Keratinocyte (primary cell): ENCODE results near the gene PAX8. TPM values are rescaled to one million over a fixed set of nuclear protein-coding genes. Genes with fewer than 3 reads are reported as not detected.
A peak's percentile ranks its signal among the peaks of the same experiment; 100 is the strongest.
"Not testable (repeated sequence)": the region's sequence is repeated elsewhere in the genome, so short reads cannot be mapped to it uniquely, and the experiment has no call there.

Experiments
- DNase-seq: peaks from one replicate; pipeline ENCODE4 v3.0.0-alpha.2; 2011; ENCODE audit warnings: low read depth, missing footprints, low spot score
- FAIRE-seq: peaks from 2 replicates; lab custom pipeline; 2011; peaks lifted over from hg19 to GRCh38; lab: Jason Lieb, UNC
- H2AFZ ChIP-seq: 2 replicates; pipeline ENCODE4 v1.6.0; 2012; ENCODE audit warnings: low read length, control low read depth, inconsistent platforms; ENCODE audit not compliant: control insufficient read depth
- H3K27ac ChIP-seq: 2 replicates; pipeline ENCODE4 v1.5.1; 2011; ENCODE audit warnings: low read length; ENCODE audit not compliant: control insufficient read depth, insufficient read depth
- H3K27me3 ChIP-seq: 3 replicates; pipeline ENCODE4 v1.6.0; 2011; ENCODE audit warnings: low read length; ENCODE audit not compliant: control insufficient read depth, insufficient read depth; ENCODE audit errors: extremely low read depth
- H3K36me3 ChIP-seq, 2 experiments: 2 replicates in 1 of 2; 3 replicates in 1 of 2; pipeline ENCODE4 v1.5.1; 2011; ENCODE audit warnings: low read length in 2 of 2, mild to moderate bottlenecking in 1 of 2; ENCODE audit not compliant: control insufficient read depth in 2 of 2, insufficient read depth in 2 of 2; ENCODE audit errors: extremely low read depth in 1 of 2
- H3K4me1 ChIP-seq: 3 replicates; pipeline ENCODE4 v1.5.1; 2011; ENCODE audit warnings: low read length; ENCODE audit not compliant: control insufficient read depth, insufficient read depth; ENCODE audit errors: extremely low read depth
- H3K4me2 ChIP-seq: 3 replicates; pipeline ENCODE4 v1.6.0; 2011; ENCODE audit warnings: low read depth, low read length; ENCODE audit not compliant: control insufficient read depth, insufficient read depth; ENCODE audit errors: extremely low read depth
- H3K4me3 ChIP-seq, 3 experiments: fragments of 200-600 bp in 1 of 3; sonication (generic) in 1 of 3; 2 replicates in 2 of 3; 3 replicates in 1 of 3; pipeline ENCODE4 v1.5.1; 2011 to 2016; ENCODE audit warnings: low read length in 3 of 3, mild to moderate bottlenecking in 3 of 3, control low read depth in 2 of 3, inconsistent platforms in 1 of 3, low read depth in 1 of 3, mixed read lengths in 1 of 3, mixed run types in 1 of 3, moderate library complexity in 1 of 3; ENCODE audit not compliant: control insufficient read depth in 2 of 3, insufficient read depth in 2 of 3; ENCODE audit errors: extremely low read depth in 1 of 3
- H3K79me2 ChIP-seq: 2 replicates; pipeline ENCODE4 v1.6.0; 2012; ENCODE audit warnings: low read length; ENCODE audit not compliant: control insufficient read depth, insufficient read depth
- H3K9ac ChIP-seq: 3 replicates; pipeline ENCODE4 v1.6.0; 2011; ENCODE audit warnings: low read length; ENCODE audit not compliant: control insufficient read depth, insufficient read depth; ENCODE audit errors: extremely low read depth
- H3K9me1 ChIP-seq: 3 replicates; pipeline ENCODE4 v1.6.0; 2011; ENCODE audit warnings: low read length; ENCODE audit not compliant: control insufficient read depth, insufficient read depth; ENCODE audit errors: extremely low read depth
- H3K9me3 ChIP-seq: 2 replicates; pipeline ENCODE4 v1.5.1; 2012; ENCODE audit warnings: low read depth, low read length; ENCODE audit not compliant: control insufficient read depth
- H4K20me1 ChIP-seq: 3 replicates; pipeline ENCODE4 v1.6.0; 2011; ENCODE audit warnings: low read length; ENCODE audit not compliant: control insufficient read depth, insufficient read depth; ENCODE audit errors: extremely low read depth
- CTCF ChIP-seq, 3 experiments: IDR thresholded peaks in 1 of 3; conservative IDR thresholded peaks in 1 of 3; optimal IDR thresholded peaks in 1 of 3; 2 replicates in 2 of 3; 3 replicates in 1 of 3; pipeline versions ENCODE3 to v1.5.1; 2011; ENCODE audit warnings: low read length in 3 of 3, mild to moderate bottlenecking in 3 of 3, moderate library complexity in 2 of 3, control low read depth in 1 of 3, inconsistent platforms in 1 of 3; ENCODE audit not compliant: insufficient read depth in 2 of 3; ENCODE audit errors: extremely low read depth in 1 of 3
- EZH2 ChIP-seq: IDR thresholded peaks from one replicate; pipeline ENCODE4 v1.6.1; 2012; ENCODE audit warnings: inconsistent platforms, mild to moderate bottlenecking, low read length, moderate library complexity
- dilution Hi-C: fragments of 300-500 bp; cut with MboI; formaldehyde crosslinking; loops from one replicate; pipeline ENCODE4 v1.7.0; 2020; ENCODE audit warnings: low sequenced_read_pairs; ENCODE audit not compliant: extremely low pct_ligation_motif_present
- polyA plus RNA-seq, 5 experiments: library from polyadenylated mRNA; depleted of rRNA in 3 of 5; stranded (reverse) in 3 of 5; stranded (forward) in 1 of 5; unstranded in 1 of 5; fragments of >200 nt; gene quantifications; 1 replicate in 1 of 5; 2 replicates in 3 of 5; 3 replicates in 1 of 5; pipeline versions ENCODE4 v1.2.1 to v1.2.3, GENCODE V29; 2011 to 2012; ENCODE audit warnings: missing spikeins in 2 of 5, low read depth in 1 of 5, low replicate concordance in 1 of 5

Gene PAX8
- polyA plus RNA-seq, 1 donor (not counting 4 experiments of a cell fraction or from before 2014, with no cell fraction given) = 3.4 TPM

GRCh38 chr2:113305146-113305545 is 26.4 kb upstream of the PAX8 start:
- H3K27ac ChIP-seq = no peak overlapping the region
- no peaks in the 10 kb centered on the region for H3K27me3 ChIP-seq
- no peak for DNase-seq
- FAIRE-seq = peak; percentile 81
- H3K79me2 ChIP-seq = no peaks in the 10 kb centered on the region
- H3K4me2 ChIP-seq = peak overlapping the region; percentile 25
- no peaks in the 10 kb centered on the region for H4K20me1 ChIP-seq
- no peaks in the 10 kb centered on the region for H3K36me3 ChIP-seq
- no peaks in the 10 kb centered on the region for H3K9me3 ChIP-seq
- TF ChIP-seq CTCF (optimal IDR thresholded peaks at IDR 0.05 in 1 of 3, IDR thresholded peaks at IDR 0.05 in 1 of 3, conservative IDR thresholded peaks at IDR 0.05 in 1 of 3; ENCODE audit: extremely low read depth in 1 of 3, insufficient read depth in 2 of 3, low read length in 3 of 3) = no peak
- no peak for TF ChIP-seq EZH2
- peak overlapping the region; percentile 73 for H2AFZ ChIP-seq
- no peak overlapping the region for H3K9ac ChIP-seq
- H3K4me1 ChIP-seq = peaks cover 26% of the 10 kb centered on the region
- no peaks in the 10 kb centered on the region for H3K9me1 ChIP-seq
- dilution Hi-C loops = no loop called here
- H3K4me3 ChIP-seq = peak overlapping the region in 1 of 3 experiments; percentile 9

GRCh38 chr2:113304702-113305101 is 26.0 kb upstream of the PAX8 start:
- H3K27ac ChIP-seq = no peak overlapping the region
- no peaks in the 10 kb centered on the region for H3K9me1 ChIP-seq
- dilution Hi-C loops = no loop called here
- no peaks in the 10 kb centered on the region for H3K36me3 ChIP-seq
- no peak for TF ChIP-seq CTCF (optimal IDR thresholded peaks at IDR 0.05 in 1 of 3, IDR thresholded peaks at IDR 0.05 in 1 of 3, conservative IDR thresholded peaks at IDR 0.05 in 1 of 3; ENCODE audit: extremely low read depth in 1 of 3, insufficient read depth in 2 of 3, low read length in 3 of 3)
- no peak for TF ChIP-seq EZH2
- FAIRE-seq = peak; percentile 20
- H2AFZ ChIP-seq = peak overlapping the region; percentile 73
- no peaks in the 10 kb centered on the region for H3K9me3 ChIP-seq
- H3K4me2 ChIP-seq = peak overlapping the region; percentile 25
- H3K79me2 ChIP-seq = no peaks in the 10 kb centered on the region
- H3K4me3 ChIP-seq = no peak overlapping the region
- H4K20me1 ChIP-seq = no peaks in the 10 kb centered on the region
- no peak overlapping the region for H3K9ac ChIP-seq
- no peaks in the 10 kb centered on the region for H3K27me3 ChIP-seq
- H3K4me1 ChIP-seq = peaks cover 22% of the 10 kb centered on the region
- DNase-seq = no peak

GRCh38 chr2:113302216-113302980 is 23.7 kb upstream of the PAX8 start:
- H3K79me2 ChIP-seq, H4K20me1 ChIP-seq, dilution Hi-C loops, H2AFZ ChIP-seq, H3K9me1 ChIP-seq, H3K27ac ChIP-seq, H3K9me3 ChIP-seq, H3K27me3 ChIP-seq, DNase-seq, FAIRE-seq, H3K4me2 ChIP-seq, H3K4me3 ChIP-seq, H3K36me3 ChIP-seq, H3K9ac ChIP-seq: not testable (repeated sequence)
- H3K4me1 ChIP-seq = peaks cover 11% of the 10 kb centered on the region
